DMS 273 treated with DMSO at 0.1 percent for 48 hours (cell line): ENCODE results near the gene SUCO.
"Not testable (repeated sequence)": the region's sequence is repeated elsewhere in the genome, so short reads cannot be mapped to it uniquely, and the experiment has no call there.

Experiments
- DNase-seq: peaks from one replicate; lab custom pipeline; 2025; lab: John Stamatoyannopoulos, UW

Gene SUCO

DNA sequence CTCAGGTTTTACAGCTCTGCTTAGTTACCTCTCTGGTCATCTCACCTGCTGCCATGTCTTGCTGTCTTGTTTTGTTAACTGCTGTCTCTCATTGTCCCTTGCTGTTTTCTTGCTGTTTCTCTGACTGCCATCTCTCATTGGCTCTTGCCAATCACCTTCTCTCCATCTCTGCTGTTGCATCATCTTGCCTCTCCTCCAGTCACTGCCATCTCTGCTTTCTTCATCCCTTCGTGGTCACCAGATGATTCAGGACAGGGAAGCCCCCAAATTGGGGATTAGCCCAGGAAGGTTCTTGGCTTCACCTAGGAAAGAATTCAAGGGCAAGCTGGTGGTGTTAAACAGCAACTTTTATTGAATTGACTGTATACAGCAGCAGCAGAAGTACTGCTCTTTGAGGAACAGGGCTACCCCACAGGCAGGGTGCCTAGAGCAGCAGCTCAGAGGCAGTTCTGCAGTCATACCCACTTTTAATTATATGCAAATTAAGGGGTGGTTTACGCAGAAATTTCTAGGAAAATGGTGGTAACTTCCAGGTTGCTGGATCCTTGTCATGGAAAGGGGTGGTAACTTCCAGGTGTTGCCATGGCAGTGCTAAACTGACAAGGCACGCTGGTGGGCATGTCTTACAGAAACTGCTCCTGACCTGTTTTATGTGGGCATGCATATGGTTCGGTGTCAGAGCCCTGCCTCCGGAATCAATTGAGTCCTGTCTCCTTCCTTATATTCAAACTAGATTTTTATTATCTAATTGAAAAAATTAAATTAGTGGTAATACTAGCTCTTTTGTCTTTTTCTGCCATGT lies 33.4 kb downstream of the SUCO start:
- DNase-seq = no peak

DNA sequence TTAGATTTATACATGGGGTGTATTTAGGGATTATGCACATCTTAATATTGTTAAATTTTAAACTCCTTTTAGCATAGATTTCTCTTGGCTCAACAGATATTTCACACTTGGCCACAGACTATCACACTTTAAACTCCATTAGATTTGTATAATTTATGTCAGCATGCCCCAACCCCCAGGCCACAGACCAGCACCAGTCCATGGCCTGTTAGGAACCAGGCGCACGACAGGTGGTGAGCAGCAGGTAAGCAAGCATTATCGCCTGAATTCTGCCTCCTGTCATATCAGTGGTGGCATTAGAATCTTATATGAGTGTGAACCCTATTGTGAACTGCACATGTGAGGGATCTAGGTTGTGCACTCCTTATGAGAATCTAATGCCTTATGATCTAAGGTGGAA lies 34.8 kb downstream of the SUCO start:
- DNase-seq = no peak

DNA sequence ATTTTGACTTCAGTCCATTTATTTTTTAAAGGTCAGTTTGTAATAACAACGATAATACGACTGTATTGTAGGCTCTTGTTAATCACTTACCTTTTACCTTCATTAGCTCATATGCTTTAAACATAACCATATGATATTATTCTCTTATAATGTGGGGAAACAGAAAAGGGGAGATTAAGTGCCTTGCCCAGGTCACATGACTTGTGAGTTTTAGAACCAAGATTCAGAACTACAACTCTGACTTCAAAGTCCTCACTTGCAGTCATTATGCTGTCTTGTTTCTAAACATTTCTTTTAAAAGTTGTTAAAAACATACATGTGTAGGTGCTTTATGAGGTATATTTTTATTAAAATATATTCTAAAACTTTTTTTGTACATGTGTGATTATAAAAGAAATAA lies 41.1 kb downstream of the SUCO start:
- no peak for DNase-seq

DNA sequence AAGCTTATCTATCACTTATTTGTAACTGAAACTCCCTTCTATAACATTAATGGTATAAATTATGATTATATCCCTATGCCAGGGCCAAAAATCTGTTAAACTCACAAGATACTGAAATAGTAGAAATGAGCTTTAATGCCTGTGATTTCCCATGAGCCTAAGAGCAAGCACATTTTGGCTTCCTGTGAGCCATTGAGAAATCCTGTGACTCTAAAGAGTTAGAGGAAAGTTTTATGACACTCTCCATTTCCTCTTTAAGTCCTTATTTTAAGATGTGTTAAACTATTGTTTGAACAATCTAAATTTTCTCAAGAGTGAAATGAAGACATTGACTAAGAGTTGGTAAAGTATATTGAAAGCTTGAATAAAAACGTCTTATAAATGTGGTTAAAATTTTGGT lies 45.6 kb downstream of the SUCO start:
- no peak for DNase-seq

DNA sequence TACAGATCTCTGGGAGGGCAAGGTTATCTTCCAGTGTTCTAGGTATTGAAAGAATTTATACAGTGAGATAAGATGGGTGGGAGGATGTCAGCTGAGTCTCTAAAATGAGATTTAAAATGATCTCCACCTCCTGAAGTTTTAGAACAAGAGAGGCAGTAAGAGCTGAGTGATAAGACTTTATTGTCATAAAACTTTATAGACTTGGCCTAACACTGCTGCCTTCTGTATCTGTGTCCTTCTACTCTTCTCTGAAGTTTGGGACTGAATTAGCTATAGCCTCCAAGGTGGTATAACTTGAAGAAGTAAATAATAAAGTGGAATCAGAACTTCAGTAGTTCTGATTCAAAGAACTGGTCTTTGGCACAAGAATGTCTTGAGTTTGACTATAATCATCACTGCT lies 48.3 kb downstream of the SUCO start:
- no peak for DNase-seq

DNA sequence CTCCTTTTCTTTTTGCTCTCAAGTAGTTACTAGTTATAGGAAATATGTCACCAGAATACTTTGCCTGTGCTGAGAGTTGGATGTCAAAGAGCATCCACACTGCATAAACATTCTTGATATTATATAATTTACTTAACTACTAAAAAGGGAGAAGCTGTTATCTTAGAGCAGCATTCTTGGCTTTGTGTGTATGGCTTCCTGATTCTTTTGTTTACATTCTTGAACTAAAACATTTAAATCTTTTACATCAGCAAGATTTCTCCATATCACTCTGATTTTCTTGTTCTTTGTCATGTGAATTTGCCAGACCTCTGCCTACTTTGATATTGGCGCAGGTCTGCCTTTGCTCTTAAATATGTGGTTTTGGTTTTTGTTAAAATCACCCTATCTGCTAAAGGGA lies 48.8 kb downstream of the SUCO start:
- DNase-seq = no peak

DNA sequence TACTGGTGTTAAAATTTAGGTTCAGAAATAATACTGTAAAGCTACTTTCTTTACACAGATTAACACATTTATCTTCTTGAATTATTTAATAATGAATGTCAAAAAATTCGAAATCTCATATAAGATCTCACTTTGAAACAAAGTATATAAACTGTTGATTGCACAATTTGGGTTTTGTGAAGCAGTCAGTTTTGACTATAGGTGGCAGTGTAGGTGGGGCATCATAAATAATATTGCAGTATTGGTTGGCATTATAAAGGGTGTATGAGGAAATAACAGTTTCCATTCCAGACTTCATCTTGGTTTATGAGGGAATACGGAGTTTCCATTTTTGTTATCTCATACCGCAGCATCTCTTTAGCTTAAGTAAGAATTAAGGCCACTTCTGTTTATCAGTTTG lies 49.9 kb downstream of the SUCO start:
- DNase-seq = no peak

DNA sequence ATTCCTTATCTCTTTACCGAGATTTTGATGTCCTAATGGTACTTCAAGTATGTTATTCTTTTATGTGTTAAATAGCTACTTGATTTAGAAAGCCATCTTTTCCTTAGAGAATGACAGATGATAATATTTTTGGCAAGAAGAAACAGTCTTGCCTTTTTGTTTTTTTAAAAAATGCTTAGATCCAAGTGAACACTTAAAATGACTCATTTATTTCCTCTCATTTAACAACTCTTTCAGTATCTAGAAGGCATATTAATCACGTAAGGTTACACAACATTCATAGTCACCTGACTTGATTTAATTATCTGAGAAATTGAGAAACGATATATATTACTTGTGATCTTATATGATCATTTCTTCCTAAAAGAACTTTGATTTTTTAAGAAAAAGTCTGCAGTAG lies 52.4 kb downstream of the SUCO start:
- no peak for DNase-seq

DNA sequence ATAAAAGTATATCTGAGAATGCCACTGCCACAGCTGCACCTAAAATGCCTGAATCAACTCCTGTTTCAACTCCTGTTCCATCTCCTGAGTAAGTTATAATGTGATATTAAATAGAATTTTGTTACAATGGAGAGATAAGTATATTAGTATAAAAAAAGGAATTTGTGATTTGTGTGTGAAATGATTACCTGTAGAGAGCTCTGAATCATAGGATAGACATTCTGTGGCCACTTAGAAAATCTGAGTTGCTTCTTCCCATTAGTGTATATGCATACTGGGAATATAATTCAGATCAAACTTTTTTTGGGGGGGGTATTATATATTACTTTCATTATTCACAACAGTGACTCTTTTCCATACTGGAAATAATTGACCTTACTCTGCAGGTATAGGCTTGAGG lies 52.9 kb downstream of the SUCO start:
- DNase-seq = no peak

DNA sequence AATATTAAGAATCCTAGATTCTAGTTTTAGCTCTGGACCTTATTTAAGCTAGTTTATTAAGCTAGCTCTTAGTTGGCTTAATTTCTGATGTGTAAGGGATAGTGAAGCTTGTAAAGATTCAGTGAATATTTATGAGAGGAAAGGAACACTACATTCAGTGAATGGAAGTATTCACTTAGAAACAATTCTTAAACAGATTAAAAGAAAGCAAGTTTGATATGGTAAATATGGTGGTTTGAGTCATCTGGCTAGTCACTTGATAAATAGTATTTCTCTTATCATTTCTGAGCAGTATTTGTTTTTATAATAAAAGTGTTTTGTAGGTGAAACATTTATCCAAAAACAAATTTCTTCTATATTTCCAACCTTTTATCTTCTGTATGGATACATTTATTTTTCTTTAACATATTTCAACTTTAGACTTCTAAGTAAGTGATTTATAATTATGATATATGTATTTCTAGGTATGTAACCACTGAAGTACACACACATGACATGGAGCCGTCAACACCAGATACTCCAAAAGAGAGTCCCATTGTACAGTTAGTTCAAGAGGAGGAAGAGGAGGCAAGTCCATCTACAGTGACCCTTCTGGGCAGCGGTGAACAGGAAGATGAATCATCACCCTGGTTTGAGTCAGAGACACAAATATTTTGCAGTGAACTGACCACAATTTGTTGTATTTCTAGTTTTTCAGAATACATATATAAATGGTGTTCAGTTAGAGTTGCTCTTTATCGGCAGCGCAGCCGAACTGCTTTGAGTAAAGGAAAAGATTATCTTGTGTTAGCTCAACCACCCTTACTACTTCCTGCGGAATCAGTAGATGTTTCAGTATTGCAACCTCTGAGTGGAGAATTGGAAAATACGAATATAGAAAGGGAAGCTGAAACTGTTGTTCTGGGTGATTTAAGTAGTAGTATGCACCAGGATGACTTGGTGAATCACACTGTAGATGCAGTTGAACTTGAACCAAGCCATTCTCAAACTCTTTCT lies 55.6 kb downstream of the SUCO start:
- DNase-seq = no peak

DNA sequence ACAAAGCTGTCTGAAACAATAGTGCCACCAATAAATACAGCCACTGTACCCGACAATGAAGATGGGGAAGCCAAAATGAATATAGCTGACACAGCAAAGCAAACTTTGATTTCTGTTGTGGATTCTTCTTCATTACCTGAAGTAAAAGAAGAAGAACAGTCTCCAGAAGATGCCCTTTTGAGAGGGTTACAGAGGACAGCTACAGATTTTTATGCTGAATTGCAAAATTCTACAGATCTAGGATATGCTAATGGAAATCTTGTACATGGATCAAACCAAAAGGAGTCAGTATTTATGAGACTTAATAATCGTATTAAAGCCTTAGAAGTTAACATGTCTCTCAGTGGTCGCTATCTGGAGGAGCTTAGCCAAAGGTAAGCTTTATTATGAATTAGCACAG lies 56.6 kb downstream of the SUCO start:
- no peak for DNase-seq

DNA sequence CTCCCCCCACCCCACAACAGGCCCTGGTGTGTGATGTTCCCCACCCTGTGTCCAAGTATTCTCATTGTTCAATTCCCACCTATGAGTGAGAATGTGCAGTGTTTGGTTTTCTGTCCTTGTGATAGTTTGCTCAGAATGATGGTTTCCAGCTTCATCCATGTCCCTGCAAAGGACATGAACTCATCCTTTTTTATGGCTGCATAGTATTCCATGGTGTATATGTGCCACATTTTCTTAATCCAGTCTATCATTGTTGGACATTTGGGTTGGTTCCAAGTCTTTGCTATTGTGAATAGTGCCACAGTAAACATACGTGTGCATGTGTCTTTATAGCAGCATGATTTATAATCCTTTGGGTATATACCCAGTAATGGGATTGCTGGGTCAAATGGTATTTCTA lies 58.5 kb downstream of the SUCO start:
- not testable (repeated sequence) for DNase-seq

DNA sequence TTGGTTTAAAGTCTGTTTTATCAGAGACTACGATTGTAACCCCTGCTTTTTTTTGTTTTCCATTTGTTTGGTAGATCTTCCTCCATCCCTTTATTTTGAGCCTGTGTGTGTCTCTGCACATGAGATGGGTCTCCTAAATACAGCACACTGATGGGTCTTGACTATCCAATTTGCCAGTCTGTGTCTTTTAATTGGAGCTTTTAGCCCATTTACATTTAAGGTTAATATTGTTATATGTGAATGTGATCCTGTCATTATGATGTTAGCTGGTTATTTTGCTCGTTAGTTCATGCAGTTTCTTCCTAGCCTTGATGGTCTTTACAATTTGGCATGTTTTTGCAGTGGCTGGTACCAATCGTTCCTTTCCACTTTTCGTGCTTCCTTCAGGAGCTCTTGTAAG lies 62.1 kb downstream of the SUCO start:
- not testable (repeated sequence) for DNase-seq

DNA sequence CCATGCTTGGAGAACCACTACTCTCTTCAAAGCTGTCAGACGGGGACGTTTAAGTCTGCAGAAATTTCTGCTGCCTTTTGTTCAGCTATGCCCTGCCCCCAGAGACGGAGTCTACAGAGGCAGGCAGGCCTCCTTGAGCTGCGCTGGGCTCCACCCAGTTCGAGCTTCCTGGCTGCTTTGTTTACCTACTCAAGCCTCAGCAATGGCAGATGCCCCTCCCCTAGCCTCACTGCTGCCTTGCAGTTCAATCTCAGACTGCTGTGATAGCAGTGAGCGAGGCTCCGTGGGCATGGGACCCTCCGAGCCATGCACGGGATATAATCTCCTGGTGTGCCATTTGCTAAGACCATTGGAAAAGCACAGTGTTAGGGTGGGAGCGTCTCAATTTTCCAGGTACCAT lies 63.8 kb downstream of the SUCO start:
- DNase-seq = not testable (repeated sequence)

DNA sequence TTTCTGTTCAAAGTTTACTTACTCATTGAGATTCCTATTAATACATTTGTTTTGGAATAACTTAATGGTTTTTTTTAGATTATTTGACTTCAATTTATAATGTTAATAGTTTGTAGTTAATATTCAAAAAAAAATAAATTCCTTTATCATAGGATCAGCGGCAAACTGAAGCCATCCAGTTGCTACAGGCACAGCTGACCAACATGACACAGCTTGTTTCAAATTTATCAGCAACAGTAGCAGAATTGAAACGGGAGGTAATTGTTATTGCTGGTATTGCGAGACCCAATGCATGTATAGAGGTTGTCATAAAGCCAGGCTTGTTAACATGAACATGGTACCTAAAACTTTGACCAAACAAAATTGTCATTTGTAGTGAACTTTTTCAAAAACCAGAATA lies 67.0 kb downstream of the SUCO start:
- DNase-seq = no peak

DNA sequence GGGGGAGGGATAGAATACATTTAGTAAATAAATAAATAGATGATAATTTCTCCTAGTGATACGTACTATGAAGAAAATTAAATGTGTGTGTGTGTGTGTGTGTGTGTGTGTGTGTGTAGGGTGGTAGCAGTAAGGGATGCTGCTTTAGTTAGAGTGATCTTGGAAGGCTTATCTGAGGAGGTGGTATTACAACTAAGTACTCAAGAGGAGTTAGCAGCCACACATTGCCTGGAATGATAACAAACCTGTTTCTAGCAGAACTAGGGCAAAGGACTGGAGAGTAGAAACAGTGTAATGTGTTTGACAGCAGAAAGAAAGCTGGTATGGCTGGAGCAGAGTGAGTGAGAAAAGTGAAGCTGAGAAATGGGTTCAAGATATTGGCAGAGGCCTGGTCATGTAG lies 67.7 kb downstream of the SUCO start:
- no peak for DNase-seq

DNA sequence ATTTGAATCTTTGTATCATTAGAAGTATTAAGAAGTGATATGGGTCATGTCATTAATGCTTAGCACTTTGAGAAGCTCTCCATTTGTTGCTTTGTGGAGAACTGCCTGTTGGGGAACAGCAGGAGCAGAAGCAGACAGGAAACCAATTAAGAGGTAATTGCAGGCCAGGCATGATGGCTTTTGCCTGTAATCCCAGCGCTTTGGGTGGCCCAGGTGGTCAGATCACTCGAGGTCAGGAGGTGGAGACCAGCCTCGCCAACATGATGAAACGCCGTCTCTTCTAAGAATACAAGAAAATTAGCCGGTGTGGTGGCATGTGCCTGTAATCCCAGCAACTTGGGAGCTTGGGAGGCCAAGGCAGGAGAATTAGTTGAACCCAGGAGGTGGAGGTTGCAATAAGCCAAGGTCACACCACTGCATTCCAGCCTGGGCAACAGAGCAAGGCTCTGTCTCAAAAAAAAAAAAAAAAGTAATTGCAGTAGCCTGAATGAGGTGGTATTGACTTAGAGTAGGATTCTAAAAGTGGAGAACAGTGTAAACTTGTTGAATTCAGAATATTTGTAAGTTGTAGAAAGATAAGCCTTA lies 68.2 kb downstream of the SUCO start:
- DNase-seq = no peak

DNA sequence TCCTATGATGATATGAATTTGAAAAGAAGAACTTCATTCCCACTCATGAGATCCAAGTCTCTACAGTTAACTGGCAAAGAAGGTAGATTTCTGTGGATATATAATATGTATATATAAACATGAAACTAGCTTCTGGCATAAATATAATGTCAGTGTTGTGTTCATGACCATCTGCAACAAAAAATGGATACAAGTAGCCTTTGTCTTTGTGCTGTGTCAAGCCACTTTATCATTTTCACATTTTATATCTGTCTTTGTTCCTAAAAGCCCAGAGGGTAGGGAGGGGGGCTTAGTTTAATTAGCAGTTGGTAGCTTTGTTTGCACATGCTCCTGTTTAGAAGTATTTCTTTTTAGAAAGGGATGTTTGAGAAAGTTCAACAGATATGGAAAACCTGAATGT lies 69.8 kb downstream of the SUCO start:
- no peak for DNase-seq

DNA sequence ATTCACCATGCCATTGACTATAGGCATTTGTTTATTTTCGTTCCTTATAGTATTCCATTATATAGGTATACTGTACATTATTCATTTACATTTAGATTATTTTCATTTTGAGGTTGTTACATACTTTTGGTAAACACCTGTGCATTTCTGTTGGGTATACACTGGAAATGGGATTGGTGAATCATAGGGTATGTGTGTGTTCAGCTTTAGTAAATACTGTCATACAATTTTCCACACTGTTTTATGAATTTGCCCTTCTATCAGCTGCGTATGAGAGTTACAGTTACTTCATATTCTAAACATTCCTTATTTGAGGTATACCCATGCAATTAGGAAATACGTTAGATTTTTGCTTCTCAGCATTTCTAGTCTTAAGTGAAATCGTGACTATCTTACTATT lies 70.9 kb downstream of the SUCO start:
- DNase-seq = no peak

DNA sequence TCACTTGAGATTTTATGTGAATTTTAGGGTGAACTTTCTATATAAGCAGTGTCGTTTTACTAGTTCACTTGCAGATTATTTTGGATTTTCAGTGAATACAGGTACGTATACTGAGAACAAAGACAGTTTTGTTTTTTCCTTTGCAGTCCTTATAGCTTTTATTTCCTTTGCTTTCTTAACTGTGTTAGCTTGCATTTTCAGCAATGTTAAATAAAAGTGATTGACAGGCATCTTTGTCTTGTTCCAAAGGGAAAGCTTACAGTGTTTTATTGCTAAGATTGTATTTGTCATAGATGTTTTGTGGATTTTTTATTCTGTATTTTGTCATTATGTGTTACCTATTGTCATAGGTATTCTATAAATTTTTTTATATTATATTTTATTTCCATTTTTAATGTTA lies 72.7 kb downstream of the SUCO start:
- DNase-seq = no peak

DNA sequence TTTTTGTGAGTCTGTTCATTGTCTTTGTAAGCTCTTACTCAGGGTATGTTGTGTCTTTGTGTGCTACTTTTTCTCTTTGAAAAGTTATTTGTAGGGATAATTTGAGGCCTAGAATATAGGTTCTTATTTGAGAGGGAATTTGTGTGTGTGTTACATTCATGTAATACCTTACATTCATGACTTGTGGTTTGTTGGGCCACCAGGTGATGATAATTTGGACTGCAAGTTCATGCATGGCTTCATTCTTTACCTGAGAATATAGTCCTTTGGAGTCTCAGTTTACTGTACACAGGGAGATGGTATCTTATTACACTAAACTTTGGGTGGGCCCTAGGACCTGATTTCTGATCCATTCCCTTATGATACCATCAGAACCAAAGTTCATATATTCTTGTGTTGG lies 74.2 kb downstream of the SUCO start:
- DNase-seq = no peak

DNA sequence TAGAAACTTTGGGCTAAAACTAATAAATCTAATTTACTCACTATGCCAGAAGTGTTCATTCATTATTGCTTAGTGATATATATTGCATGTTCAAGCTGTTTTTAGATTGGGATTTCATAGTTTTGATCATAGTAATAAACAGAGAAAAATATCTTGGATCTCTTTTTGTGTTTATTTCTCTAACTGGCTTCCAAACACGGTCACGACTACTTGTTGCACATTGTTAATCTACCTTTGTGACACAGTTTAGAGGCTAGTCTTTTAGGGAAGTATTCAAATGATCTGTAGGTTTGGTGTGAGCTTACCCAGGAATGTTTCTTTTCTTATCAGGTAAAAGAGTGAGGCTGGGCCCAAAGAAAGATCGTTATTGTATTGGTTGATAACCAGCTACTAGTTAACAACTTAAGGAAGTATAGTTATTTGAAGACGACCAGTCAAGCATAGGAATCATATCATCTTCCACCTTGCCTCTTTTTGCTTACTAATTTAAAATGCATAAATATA lies 75.2 kb downstream of the SUCO start:
- no peak for DNase-seq

DNA sequence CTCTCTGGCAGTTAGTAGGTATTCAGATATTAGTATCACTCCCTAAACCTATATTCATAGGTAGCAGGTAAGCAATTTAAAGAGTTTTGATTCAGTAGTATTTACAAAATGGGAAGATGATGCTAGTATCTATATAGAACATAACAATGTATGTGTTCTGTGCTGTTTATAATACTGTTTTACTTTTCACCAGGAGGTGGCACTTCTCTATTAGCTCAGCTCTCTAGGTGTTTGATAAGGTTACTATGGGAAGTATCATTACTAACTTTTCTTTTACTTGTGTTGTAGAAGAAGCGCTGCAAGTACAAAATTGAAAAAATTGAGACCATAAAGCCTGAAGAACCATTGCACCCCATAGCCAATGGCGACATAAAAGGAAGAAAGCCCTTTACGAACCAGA lies 76.6 kb downstream of the SUCO start:
- no peak for DNase-seq
